HG02798 (cell line): Measurements from ENCODE around the gene PKLR.
A peak's percentile ranks its signal among the peaks of the same experiment; 100 is the strongest.
"Not testable (repeated sequence)": the region's sequence is repeated elsewhere in the genome, so short reads cannot be mapped to it uniquely, and the experiment has no call there.

Source experiments
- ATAC-seq: cut with Tn5 transposase; IDR thresholded peaks from one replicate; pipeline ENCODE4 v1.9.1; 2021; ENCODE audit warnings: mild to moderate bottlenecking; ENCODE audit not compliant: unreplicated experiment, poor library complexity

The PKLR gene

GRCh38 chr1:155319536-155319935 is 18.3 kb upstream of the PKLR start:
- ATAC-seq, result no peak

GRCh38 chr1:155318082-155318481 is 16.8 kb upstream of the PKLR start:
- no peak for ATAC-seq

- ATAC-seq, result no peak
Observed at GRCh38 chr1:155316922-155317321, 15.7 kb upstream of the PKLR start.

GRCh38 chr1:155313261-155313660 is 12.0 kb upstream of the PKLR start:
- no peak for ATAC-seq

GRCh38 chr1:155309423-155310021 is 8.3 kb upstream of the PKLR start:
- ATAC-seq, result no peak

- peak; percentile 97 for ATAC-seq
Observed at GRCh38 chr1:155308493-155309422, 7.5 kb upstream of the PKLR start, which contains the start of gene FDPS. Gene FDPS, plus strand, starts transcription at chr1:155308866. Its CDS starts 924 bp downstream, at chr1:155309790.

GRCh38 chr1:155307247-155307740 is 6.1 kb upstream of the PKLR start:
- ATAC-seq, result no peak

- ATAC-seq, result no peak
Observed at GRCh38 chr1:155305881-155306391, 4.7 kb upstream of the PKLR start.

GRCh38 chr1:155304558-155305063 is 3.4 kb upstream of the PKLR start:
- ATAC-seq, result no peak

- ATAC-seq, result no peak
Observed at GRCh38 chr1:155300553-155301329, 497 bp downstream of the PKLR start.

- ATAC-seq, result no peak
Observed at GRCh38 chr1:155300024-155300423, 1.2 kb downstream of the PKLR start.

- ATAC-seq, result no peak
Observed at GRCh38 chr1:155297384-155297783, 3.9 kb downstream of the PKLR start.

GRCh38 chr1:155296661-155297060 is 4.6 kb downstream of the PKLR start:
- ATAC-seq, result no peak

- ATAC-seq, result no peak
Observed at GRCh38 chr1:155295942-155296267, 5.3 kb downstream of the PKLR start.

- ATAC-seq, result no peak
Observed at GRCh38 chr1:155295183-155295941, 5.9 kb downstream of the PKLR start.

- no peak for ATAC-seq
Observed at GRCh38 chr1:155294520-155295182, 6.6 kb downstream of the PKLR start.

GRCh38 chr1:155293086-155293749 is 8.0 kb downstream of the PKLR start:
- no peak for ATAC-seq

- ATAC-seq, result not testable (repeated sequence)
Observed at GRCh38 chr1:155291006-155291405, 10.2 kb downstream of the PKLR start.
